Measurements from ENCODE around the gene HOXC9.
A peak's percentile ranks its signal among the peaks of the same experiment; 100 is the strongest.

HOXC9 gene

GRCh38 chr12:54016478-54016964 is 16.6 kb downstream of the HOXC9 start:
- no peak for DNase-seq

DNA sequence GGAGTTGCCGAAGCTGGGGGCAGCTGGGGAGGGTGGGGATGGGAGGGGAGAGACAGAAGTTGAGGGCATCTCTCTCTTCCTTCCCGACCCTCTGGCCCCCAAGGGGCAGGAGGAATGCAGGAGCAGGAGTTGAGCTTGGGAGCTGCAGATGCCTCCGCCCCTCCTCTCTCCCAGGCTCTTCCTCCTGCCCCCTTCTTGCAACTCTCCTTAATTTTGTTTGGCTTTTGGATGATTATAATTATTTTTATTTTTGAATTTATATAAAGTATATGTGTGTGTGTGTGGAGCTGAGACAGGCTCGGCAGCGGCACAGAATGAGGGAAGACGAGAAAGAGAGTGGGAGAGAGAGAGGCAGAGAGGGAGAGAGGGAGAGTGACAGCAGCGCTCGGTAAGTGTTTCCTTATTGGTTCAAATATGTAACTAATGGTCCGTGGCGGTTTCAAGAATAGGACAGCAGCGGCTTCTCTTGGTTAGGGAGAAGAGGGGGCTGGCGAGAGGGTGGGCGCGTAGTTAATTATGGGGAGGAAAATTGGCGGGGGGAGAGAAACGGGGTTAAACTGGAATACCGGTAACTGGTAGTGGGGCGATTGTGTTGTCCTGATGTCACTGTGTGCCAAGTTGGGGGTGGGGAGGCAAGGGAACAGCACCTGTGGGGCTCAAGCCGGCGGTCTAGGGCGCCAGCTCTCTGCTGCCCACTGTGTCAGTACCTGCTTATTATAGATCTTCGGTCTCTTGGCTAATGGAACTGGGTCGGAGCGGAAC is 17.2 kb downstream of the HOXC9 start:
- no peak for DNase-seq

GRCh38 chr12:54017878-54018467 is 18.0 kb downstream of the HOXC9 start:
- DNase-seq, result peak; percentile 83

GRCh38 chr12:54018468-54018984 is 18.6 kb downstream of the HOXC9 start:
- DNase-seq, result no peak

- DNase-seq, result no peak
These were observed 19.3 kb downstream of the HOXC9 start for GRCh38 chr12:54019091-54019811.

DNA sequence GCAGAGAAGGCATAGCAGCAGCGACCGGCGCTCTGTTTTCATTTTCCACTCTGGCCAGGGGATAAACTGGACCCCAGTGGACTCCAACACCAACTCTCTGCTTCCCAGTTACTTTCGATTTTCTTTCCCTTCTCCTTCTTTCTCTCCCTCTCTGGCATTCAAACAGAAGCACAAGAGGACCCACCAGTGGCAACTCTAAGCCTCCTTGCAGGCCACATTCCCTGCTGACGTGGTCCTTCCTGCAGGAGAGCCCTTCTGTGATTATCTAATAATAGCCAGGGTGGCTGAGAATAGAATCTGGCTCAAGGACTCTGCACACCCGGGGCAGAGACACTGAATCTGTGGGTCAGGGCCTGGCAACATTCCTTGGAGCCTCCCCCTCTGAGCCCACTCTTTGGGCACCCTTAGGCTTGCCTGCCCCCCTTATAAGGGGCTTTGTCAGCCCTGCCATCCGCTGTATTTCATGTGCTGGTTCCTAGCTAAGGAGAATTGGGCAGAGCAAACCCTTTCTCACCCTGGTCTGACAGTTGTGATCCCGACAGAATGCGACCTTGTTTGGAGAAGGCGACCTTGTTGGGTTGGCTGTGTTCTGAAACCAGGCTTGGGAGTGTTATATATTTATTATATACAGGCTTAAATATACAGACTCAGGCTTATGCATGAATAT is 20.1 kb downstream of the HOXC9 start:
- DNase-seq, result no peak

DNA sequence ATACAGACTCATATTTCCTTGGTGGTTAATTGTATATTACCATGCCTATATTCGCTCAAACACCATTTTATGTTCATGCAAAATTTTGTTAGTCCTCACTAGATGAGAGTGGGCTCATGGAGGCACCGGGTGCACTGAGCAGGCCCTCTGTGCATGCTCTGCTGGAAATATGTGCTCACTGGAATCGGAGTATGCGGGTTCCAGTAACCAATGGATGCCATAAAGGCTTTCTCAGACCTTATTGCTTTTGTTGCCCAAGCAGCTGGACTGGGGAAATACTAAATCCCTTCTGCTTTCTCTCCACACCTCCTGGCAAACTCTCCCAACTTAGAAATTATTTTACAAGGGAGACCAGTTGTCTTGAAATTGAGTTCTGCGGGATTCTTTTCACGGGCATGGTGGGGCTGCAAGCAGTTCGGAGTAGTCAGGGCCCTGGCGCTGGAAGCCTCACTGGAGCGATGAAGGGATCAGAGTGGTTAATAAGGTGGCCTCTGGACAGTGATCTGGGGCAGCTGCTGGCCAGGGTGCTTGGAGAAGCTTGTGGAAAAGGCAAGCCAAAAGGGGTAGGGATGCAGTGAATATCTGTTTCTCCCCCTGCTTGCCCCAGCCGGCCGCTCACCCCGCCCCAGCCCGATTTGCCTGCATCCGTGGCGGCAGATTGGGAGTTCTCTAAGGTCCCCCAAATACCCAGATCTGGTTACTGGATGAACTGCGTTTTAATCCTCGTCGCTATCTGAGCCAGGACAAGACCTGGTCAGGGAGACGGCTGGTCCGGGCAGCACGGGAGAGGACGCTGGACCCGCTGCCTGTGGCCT is 20.8 kb downstream of the HOXC9 start:
- no peak for DNase-seq

GRCh38 chr12:54021432-54022013 is 21.6 kb downstream of the HOXC9 start:
- no peak for DNase-seq

DNA sequence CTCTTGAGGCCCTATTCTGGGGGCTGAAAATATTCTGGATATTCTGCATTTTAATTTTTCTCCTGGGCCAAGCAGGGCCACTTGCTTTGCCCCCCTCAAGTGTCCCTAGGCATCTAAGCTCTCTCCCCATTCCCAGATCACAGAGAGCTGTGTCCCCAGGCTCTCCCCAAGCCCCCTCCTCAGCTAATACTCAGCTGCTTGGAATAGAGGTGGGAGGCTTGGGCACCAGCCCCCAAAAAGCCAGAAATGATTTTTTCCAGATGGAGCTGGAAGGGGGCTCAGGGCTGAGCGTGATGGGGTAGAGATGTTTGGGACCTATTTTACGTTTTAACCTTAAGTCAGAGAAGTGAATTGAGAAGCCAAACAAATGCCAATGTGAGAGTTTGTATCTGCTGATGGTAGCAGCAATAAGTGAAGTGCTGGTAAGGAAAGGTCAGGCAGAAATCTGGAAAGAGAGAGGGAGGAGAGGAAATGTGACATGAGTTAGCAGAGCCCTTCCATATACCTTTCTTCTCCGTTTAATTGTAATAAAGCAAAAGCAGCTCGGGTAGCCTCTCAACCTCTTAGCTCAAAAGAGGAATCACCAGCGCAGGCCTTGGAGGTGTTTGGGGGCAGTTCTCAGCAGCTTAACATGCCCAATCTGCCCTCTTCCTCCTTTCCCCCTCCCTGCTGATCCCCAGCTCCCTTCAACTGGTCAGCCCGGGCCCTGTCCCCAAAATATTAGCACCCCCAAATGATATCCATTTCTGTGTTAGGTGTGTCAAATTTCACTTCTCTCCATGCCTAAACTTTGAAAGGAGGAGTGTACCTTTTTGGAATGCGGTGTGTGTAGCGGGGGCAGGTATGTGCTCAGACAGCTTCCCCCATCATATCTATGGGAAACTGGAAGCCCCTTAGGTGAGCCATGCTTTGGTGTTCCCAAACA is 23.3 kb downstream of the HOXC9 start:
- DNase-seq, result no peak

DNA sequence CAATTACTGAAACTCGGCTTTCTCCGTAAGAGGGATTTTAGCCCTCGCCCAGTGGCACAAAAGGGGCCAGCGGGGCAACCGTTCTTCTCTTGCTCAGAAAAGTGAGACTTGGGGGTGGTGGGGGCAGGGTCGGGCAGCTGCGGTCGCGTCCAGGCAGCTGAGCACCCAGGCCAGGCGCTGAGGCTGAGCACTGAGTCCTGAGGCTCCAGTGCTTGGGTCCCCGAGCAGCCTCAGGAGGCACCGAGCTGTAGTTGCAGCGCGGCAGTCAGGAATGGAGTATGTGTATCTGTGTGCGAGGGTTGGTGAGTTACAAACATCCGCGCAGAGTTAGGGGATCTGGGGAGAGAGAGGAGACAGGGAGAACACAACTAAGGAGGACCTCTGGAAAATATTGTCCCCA is 24.2 kb downstream of the HOXC9 start:
- no peak for DNase-seq

DNA sequence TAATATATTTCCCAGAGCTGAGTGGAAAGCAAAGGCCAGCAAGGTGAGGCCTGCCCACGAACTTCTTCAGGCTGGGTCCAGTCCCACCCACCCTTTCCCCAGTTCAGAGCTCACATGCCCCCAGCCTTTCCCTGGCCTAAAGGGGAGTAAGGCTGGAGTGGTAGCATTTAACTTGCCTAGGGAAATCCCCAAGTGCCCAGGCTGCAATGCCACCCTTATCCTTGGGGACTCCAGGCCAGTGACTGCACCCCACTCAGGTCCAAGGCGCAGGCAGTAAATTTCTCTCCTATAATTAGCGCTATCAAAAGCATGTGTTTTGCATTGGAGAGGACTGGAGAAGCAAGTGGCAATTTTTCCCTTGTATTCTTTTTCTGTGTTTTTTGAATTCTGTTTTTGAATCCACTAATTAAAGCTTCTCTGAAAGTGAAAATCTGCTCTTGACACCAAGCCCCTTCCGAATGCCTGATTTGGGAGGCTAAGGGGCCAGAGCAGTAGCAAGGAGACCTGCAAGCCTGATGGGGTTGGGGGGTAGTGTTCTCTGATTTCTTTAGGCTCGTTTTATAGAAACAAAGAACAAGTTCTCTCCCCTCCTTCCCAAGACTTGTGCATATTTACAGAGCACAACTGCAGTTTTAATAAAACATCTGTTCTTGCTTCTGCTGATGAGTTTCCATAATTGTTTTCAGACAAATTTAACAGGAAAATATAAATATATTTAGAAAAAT is 24.8 kb downstream of the HOXC9 start:
- no peak for DNase-seq

- DNase-seq, result no peak
These were observed 25.8 kb downstream of the HOXC9 start for GRCh38 chr12:54025499-54026405.

DNA sequence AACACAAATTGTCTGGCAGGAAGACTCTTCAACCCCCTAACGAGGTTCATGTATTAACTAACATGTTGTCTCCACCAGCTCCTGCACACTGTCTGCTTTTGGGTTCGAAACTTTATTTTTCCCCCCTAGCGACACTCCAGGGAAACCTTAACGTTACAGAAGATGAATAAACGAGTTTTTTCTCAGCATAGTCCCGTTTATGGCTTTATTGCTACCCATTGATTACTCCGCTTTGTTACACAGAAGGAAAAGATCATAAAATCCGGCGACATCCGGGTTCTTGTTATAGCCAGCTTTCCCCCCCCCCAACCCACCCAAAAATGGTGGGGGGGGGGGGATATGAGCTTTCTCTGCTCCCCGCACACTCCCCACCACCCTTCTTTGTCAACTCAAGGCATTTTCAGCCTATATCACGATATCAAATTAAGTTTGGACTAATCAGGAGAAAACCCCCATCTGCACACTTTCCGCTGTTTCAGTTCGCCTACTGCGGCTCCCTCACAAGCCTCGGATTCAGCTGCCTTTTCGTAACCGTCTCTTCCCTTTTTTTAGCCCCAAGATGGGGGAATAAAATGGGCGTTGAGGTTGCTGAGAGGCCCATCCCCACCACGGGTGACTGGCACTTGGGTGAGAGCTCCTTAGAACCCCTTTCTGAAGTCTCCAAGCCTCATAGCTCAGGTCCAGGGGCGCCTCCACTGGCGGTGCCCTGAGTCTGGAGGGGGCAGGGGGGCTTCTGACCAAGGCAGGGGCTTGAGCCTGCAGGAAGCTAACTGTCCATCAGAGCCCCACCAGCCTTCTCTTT is 26.9 kb downstream of the HOXC9 start:
- DNase-seq, result no peak

DNA sequence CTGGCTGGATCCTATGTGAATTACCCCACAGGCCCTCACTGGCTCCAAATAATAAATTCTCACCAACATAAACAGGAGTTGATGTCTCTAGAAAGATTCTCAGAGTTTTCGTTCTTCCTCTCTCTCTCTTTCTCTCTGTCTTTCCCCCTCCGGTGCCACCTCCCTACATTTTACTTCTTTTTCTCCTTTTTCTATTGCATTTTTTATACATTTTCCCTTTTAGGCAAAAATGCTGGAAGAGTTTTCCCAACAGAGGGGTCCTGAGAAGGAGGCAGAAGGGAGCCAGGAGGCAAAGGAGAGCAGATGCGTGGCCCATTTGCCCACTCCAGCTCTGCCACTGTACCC is 27.5 kb downstream of the HOXC9 start:
- DNase-seq, result no peak

DNA sequence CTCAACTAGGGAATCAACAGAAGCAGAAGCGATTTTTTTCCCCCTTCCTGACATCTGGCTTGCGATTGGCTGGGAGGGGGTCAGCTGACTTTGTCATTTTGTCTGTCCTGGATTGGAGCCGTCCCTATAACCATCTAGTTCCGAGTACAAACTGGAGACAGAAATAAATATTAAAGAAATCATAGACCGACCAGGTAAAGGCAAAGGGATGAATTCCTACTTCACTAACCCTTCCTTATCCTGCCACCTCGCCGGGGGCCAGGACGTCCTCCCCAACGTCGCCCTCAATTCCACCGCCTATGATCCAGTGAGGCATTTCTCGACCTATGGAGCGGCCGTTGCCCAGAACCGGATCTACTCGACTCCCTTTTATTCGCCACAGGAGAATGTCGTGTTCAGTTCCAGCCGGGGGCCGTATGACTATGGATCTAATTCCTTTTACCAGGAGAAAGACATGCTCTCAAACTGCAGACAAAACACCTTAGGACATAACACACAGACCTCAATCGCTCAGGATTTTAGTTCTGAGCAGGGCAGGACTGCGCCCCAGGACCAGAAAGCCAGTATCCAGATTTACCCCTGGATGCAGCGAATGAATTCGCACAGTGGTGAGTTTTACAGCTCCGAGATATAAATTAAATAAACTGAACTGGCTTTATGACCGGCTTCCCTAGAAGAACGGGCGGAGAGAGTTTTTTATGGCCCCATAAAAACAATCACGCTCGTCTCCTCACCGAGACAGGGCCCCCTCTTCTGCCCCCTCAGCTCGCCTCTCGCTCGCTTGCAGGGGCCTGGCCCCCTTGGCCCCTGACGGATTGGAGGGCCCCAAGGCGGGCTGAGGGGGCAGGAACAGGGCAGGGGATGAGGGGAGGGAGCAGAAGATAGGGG is 28.6 kb downstream of the HOXC9 start, which contains the start of gene HOXC6:
Gene HOXC6 (plus strand): TSS at position 127 of the 888 bp plus-strand sequence. CDS start 82 bp downstream, at position 209.
- DNase-seq, result no peak

DNA sequence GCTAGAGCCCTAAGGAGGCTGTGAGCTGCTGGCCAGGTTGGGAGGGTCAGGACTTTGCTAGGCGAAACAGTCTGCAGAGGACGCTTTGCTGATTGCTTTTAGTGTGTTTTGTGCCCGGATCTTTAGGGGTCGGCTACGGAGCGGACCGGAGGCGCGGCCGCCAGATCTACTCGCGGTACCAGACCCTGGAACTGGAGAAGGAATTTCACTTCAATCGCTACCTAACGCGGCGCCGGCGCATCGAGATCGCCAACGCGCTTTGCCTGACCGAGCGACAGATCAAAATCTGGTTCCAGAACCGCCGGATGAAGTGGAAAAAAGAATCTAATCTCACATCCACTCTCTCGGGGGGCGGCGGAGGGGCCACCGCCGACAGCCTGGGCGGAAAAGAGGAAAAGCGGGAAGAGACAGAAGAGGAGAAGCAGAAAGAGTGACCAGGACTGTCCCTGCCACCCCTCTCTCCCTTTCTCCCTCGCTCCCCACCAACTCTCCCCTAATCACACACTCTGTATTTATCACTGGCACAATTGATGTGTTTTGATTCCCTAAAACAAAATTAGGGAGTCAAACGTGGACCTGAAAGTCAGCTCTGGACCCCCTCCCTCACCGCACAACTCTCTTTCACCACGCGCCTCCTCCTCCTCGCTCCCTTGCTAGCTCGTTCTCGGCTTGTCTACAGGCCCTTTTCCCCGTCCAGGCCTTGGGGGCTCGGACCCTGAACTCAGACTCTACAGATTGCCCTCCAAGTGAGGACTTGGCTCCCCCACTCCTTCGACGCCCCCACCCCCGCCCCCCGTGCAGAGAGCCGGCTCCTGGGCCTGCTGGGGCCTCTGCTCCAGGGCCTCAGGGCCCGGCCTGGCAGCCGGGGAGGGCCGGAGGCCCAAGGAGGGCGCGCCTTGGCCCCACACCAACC is 29.8 kb downstream of the HOXC9 start:
- DNase-seq, result no peak

All from CD4-positive, alpha-beta T cell treated with Interleukin-17A for 1 hour (primary cell).